Stomach (tissue), 4 donors: ENCODE data around the gene PRTG.

Source experiments
- CTCF ChIP-seq, 7 experiments: fragments of 450-650 bp in 4 of 7; fragments of 200-600 bp in 3 of 7; sonication (generic) in 3 of 7; IDR thresholded peaks; one replicate each; pipeline ENCODE4 v1.5.1; 2016 to 2019; ENCODE audit warnings: antibody characterized with exemption in 7 of 7, control low read depth in 2 of 7, mild to moderate bottlenecking in 1 of 7
- EP300 ChIP-seq: sonication (generic); formaldehyde crosslinking; IDR thresholded peaks from one replicate; pipeline ENCODE4 v1.6.1; 2017; ENCODE audit warnings: antibody characterized with exemption
- POLR2A ChIP-seq, 4 donors: fragments of 450-650 bp; IDR thresholded peaks; one replicate each; pipeline ENCODE4 v1.6.1; 2016; ENCODE audit warnings: antibody characterized with exemption in 4 of 4, control low read depth in 2 of 4, mild to moderate bottlenecking in 1 of 4, moderate library complexity in 1 of 4
- POLR2AphosphoS5 ChIP-seq, 3 donors: sonication (generic); formaldehyde crosslinking; IDR thresholded peaks; one replicate each; pipeline ENCODE4 v1.6.1; 2016; ENCODE audit warnings: antibody characterized with exemption in 3 of 3

GRCh38 chr15:55782901-55783300 is 39.9 kb upstream of the PRTG start:
- no peak for TF ChIP-seq EP300
- TF ChIP-seq POLR2AphosphoS5 (IDR thresholded peaks at IDR 0.05), result no peak
- no peak for TF ChIP-seq CTCF (IDR thresholded peaks at IDR 0.05)
- TF ChIP-seq POLR2A (IDR thresholded peaks at IDR 0.05), result no peak
